HL-60 (cell line): ENCODE results near the gene TOMM20.

Source experiments
- DNase-seq, 2 experiments: peaks; one replicate each; pipeline ENCODE4 v3.0.0-alpha.2; 2010 to 2020; ENCODE audit warnings: low read depth in 1 of 2, low spot score in 1 of 2
- H3K27ac ChIP-seq: fragments of 250-450 bp; sonication (Bioruptor Pico); replicated peaks from 2 replicates; pipeline ENCODE4 v1.5.1; 2020; ENCODE audit warnings: mild to moderate bottlenecking, moderate library complexity
- H3K27me3 ChIP-seq: fragments of 250-450 bp; sonication (Bioruptor Pico); 2 replicates; pipeline ENCODE4 v1.5.1; 2021; ENCODE audit warnings: mild to moderate bottlenecking, moderate library complexity; ENCODE audit not compliant: insufficient read depth, poor library complexity, severe bottlenecking
- H3K4me3 ChIP-seq: replicated peaks from 2 replicates; pipeline ENCODE4 v1.5.1; 2011; ENCODE audit warnings: mild to moderate bottlenecking, control low read depth, low read length; ENCODE audit not compliant: insufficient read depth
- GABPA ChIP-seq: IDR thresholded peaks from 2 replicates; pipeline ENCODE4 v1.6.1; 2012; ENCODE audit warnings: low read depth
- POLR2AphosphoS5 ChIP-seq: IDR thresholded peaks from 2 replicates; pipeline ENCODE4 v1.6.1; 2012; ENCODE audit warnings: low read depth
- SPI1 ChIP-seq: IDR thresholded peaks from 2 replicates; pipeline ENCODE4 v1.6.1; 2012; ENCODE audit warnings: low read depth, mild to moderate bottlenecking, borderline replicate concordance
- TF ChIP-seq, protein P1 (sequence below): IDR thresholded peaks from one replicate; pipeline ENCODE4 v1.5.1; 2011; ENCODE audit warnings: low read length, control low read depth, inconsistent platforms; ENCODE audit not compliant: insufficient read depth
- TF ChIP-seq, protein P2 (sequence below): IDR thresholded peaks from 2 replicates; pipeline ENCODE4 v1.6.1; 2012; ENCODE audit warnings: low read depth; ENCODE audit not compliant: insufficient replicate concordance

Gene TOMM20

DNA sequence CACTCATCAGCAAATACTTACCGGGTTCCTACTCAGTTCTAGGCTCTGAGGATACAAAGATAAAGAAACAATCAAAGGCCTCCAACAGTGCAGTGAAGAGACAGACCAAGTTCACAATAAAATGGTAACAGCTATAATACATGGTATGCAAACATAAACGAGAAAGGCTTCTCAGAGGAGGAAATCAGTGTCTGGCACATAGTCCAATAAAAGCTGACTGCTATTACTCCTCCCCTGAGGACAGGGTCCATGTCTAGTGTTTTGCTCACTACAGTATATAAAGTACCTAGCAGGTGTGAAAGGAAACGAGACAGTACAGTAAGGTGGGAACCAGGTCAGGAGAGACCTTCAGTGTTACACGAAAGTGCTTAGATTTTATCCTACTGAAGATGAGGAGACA, 28.1 kb upstream of the TOMM20 start:
- TF ChIP-seq GABPA: no peak
- TF ChIP-seq SPI1: no peak
- no peak for TF ChIP-seq POLR2AphosphoS5
- Histone ChIP-seq H3K4me3 (no peak overlapping the region), H3K27ac (no peak overlapping the region), H3K27me3 (no peaks in the 10 kb centered on the region)
- no peak for DNase-seq

DNA sequence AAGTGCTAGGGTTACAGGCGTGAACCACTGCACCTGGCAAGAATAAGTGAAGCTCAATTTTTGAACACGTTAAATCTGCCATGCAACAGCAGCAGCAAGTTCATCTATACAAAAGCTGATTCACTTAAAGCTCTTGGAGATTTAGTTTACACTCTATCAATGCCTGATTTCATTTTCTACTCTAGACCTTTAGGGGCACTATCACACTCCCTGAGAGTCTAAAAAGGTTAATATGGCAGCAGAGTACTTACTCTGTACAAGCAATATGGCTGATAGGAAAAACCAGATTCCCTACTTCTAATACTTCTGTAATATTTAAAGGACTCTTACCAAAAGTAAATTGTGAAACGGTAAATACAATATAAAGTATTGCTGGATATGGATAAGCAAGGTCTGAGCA, 27.6 kb upstream of the TOMM20 start:
- DNase-seq: no peak
- no peak overlapping the region for H3K4me3 ChIP-seq
- H3K27me3 ChIP-seq: no peaks in the 10 kb centered on the region
- TF ChIP-seq POLR2AphosphoS5 (no peak), SPI1 (no peak), GABPA (no peak)
- TF ChIP-seq, protein P1, sequence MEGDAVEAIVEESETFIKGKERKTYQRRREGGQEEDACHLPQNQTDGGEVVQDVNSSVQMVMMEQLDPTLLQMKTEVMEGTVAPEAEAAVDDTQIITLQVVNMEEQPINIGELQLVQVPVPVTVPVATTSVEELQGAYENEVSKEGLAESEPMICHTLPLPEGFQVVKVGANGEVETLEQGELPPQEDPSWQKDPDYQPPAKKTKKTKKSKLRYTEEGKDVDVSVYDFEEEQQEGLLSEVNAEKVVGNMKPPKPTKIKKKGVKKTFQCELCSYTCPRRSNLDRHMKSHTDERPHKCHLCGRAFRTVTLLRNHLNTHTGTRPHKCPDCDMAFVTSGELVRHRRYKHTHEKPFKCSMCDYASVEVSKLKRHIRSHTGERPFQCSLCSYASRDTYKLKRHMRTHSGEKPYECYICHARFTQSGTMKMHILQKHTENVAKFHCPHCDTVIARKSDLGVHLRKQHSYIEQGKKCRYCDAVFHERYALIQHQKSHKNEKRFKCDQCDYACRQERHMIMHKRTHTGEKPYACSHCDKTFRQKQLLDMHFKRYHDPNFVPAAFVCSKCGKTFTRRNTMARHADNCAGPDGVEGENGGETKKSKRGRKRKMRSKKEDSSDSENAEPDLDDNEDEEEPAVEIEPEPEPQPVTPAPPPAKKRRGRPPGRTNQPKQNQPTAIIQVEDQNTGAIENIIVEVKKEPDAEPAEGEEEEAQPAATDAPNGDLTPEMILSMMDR: no peak
- TF ChIP-seq, protein P2, sequence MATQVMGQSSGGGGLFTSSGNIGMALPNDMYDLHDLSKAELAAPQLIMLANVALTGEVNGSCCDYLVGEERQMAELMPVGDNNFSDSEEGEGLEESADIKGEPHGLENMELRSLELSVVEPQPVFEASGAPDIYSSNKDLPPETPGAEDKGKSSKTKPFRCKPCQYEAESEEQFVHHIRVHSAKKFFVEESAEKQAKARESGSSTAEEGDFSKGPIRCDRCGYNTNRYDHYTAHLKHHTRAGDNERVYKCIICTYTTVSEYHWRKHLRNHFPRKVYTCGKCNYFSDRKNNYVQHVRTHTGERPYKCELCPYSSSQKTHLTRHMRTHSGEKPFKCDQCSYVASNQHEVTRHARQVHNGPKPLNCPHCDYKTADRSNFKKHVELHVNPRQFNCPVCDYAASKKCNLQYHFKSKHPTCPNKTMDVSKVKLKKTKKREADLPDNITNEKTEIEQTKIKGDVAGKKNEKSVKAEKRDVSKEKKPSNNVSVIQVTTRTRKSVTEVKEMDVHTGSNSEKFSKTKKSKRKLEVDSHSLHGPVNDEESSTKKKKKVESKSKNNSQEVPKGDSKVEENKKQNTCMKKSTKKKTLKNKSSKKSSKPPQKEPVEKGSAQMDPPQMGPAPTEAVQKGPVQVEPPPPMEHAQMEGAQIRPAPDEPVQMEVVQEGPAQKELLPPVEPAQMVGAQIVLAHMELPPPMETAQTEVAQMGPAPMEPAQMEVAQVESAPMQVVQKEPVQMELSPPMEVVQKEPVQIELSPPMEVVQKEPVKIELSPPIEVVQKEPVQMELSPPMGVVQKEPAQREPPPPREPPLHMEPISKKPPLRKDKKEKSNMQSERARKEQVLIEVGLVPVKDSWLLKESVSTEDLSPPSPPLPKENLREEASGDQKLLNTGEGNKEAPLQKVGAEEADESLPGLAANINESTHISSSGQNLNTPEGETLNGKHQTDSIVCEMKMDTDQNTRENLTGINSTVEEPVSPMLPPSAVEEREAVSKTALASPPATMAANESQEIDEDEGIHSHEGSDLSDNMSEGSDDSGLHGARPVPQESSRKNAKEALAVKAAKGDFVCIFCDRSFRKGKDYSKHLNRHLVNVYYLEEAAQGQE: no peak
- H3K27ac ChIP-seq: no peak overlapping the region

DNA sequence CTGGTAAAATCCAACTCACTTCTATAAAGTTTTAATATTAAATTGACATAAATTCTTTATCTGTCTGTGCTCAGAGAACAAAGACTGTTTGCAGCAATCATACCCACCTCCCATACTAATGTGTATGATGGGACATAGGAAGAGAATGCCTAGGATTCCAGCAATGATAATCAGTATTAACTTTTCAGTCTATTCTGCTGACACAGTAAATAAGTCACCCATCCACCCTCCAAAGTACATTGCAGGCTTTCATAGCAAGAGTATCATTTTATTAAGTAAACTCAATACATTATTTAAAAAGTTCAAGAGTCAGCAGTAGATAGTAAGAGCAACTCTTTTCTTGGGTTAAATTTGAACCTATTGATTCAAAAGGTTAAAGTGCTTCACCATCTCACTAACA, 23.6 kb upstream of the TOMM20 start:
- no peak for DNase-seq
- Histone ChIP-seq H3K27ac (no peak overlapping the region), H3K27me3 (no peaks in the 10 kb centered on the region), H3K4me3 (no peak overlapping the region)
- TF ChIP-seq POLR2AphosphoS5 (no peak), SPI1 (no peak), GABPA (no peak)
- TF ChIP-seq, protein P1: no peak
- TF ChIP-seq, protein P2: no peak

DNA sequence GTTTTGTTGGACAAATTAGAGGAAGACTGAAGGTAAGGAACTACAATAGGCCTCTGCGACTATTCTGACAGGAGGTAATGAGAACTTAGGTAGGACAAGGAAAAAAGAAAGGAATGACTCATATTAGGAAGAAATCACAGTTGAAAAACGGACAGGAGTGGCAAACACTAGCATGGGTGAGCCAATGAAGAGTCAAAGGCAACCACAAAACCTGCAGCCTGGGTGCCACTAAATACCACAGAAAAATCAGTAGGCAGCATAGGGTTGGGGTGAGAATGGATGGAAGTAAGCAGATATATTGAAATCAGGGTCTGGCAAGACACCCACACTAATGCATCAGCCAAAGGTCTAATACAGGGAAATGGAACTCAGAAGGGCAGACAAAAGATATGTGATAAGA, 22.4 kb upstream of the TOMM20 start:
- H3K27me3 ChIP-seq: no peaks in the 10 kb centered on the region
- no peak overlapping the region for H3K27ac ChIP-seq
- H3K4me3 ChIP-seq: no peak overlapping the region
- no peak for DNase-seq
- TF ChIP-seq GABPA (no peak), POLR2AphosphoS5 (no peak), SPI1 (no peak)
- TF ChIP-seq, protein P1: no peak
- TF ChIP-seq, protein P2: no peak
